ENCODE data around the gene ZNF275. TPM values are rescaled to one million over a fixed set of nuclear protein-coding genes. Genes with fewer than 3 reads are reported as not detected.
"Not testable (repeated sequence)": the region's sequence is repeated elsewhere in the genome, so short reads cannot be mapped to it uniquely, and the experiment has no call there.

The ZNF275 gene
- total and polyA plus RNA-seq, 12 donors = 22.8 to 252 (median 101) TPM

DNA sequence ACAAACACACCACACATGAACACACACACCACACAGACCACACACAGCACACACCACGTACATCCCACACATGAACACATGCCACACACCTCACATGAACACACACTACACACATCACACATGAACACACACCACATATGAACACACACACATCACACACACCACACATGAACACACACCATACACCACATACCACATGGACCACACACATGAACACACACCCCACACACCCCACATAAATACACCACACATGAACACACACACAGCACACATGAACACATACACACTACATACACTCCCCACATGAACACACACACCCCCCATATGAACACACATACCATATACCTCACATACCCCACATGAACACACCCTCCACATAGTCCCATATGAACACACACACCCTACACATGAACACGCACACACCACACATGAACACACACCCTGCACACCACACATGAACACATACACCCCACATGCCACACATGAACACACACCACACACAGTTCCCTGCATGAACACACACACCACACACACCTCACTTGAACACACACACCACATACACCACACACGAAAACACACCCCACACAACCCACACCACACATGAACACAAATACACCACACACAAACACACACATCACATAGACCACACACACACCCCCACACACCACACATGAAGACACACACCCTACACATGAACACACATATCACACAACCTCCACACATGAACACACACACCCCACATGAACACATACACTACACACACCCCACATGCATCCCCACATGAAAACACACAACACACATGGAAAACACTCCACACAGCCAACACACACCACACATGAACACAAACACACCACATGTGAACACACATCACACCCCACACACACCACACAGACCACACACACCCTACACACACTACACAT is 48.9 kb downstream of the ZNF275 start:
- intact Hi-C loops (cut with DNase I) = no loop called here
- WGBS, 4 donors = 81 to 90% (median 88%) methylated on average over 2 to 3 of the region's 3 CpGs

GRCh38 chrX:153384390-153384789 is 50.4 kb downstream of the ZNF275 start:
- H3K9me3 ChIP-seq (replicated peaks in 1 of 3) = no peaks in the 10 kb centered on the region
- no peak for DNase-seq
- H3K27ac ChIP-seq = no peak overlapping the region
- H3K36me3 ChIP-seq (replicated peaks in 1 of 2) = no peaks in the 10 kb centered on the region
- H3K4me3 ChIP-seq = no peak overlapping the region
- no peaks in the 10 kb centered on the region for H3K27me3 ChIP-seq
- intact Hi-C loops (cut with DNase I) = no loop called here
- 89 to 98% (median 91%) methylated on average over 4 to 6 of the region's 6 CpGs for WGBS, 4 donors
- peaks cover 5 to 19% of the 10 kb centered on the region in 2 donors for H3K4me1 ChIP-seq (replicated peaks in 1 of 2)
- TF ChIP-seq CTCF (IDR thresholded peaks at IDR 0.05) = no peak
- TF ChIP-seq POLR2A (IDR thresholded peaks at IDR 0.05) = no peak

More for the DNA sequence above, 48.9 kb downstream of the ZNF275 start:
- Histone ChIP-seq H3K27me3 (no peaks in the 10 kb centered on the region), H3K36me3 (replicated peaks in 1 of 2) (no peaks in the 10 kb centered on the region), H3K9me3 (replicated peaks in 1 of 3) (no peaks in the 10 kb centered on the region), H3K4me3 (no peak overlapping the region), H3K27ac (peak overlapping the region in 2 of 5 donors; percentile 84 to 85), H3K4me1 (replicated peaks in 1 of 2) (peaks cover 5 to 19% of the 10 kb centered on the region in 2 donors)
- TF ChIP-seq POLR2A (IDR thresholded peaks at IDR 0.05) (no peak), CTCF (IDR thresholded peaks at IDR 0.05) (no peak)
- DNase-seq = no peak

- H3K27me3 ChIP-seq; H3K36me3 ChIP-seq (replicated peaks in 1 of 2); H3K27ac ChIP-seq; H3K9me3 ChIP-seq (replicated peaks in 1 of 3); DNase-seq; H3K4me3 ChIP-seq; intact Hi-C loops (cut with DNase I): not testable (repeated sequence)
- peaks cover 5 to 19% of the 10 kb centered on the region in 2 donors for H3K4me1 ChIP-seq (replicated peaks in 1 of 2)
- WGBS, 4 donors = 57 to 76% (median 68%) methylated on average over 2 of the region's 2 CpGs
These were observed 51.0 kb downstream of the ZNF275 start for GRCh38 chrX:153384973-153385372.

DNA sequence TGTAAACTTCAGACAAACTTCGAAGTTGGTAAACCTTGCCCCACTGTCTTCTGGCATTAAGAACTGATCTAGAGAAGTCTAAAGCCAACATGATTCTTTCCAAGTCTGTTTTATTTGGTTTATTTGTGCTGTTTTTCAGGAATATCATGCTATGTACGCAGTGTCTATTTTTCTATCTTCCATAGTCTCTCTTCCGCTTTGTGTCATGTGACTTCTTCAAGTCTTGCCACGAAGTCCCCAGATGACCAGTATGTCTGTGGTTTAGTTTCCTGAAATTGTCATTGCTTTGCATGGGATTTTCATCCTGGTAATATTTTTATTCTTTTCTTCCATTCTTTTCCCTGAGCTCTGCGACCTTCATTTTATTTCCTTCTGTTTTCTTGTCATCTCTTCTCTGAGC is 52.1 kb downstream of the ZNF275 start:
- intact Hi-C loops (cut with DNase I) = no loop called here
- no peaks in the 10 kb centered on the region for H3K9me3 ChIP-seq (replicated peaks in 1 of 3)
- H3K36me3 ChIP-seq (replicated peaks in 1 of 2) = no peaks in the 10 kb centered on the region
- no peak overlapping the region for H3K4me3 ChIP-seq
- TF ChIP-seq CTCF (IDR thresholded peaks at IDR 0.05) (no peak), POLR2A (IDR thresholded peaks at IDR 0.05) (no peak)
- H3K27me3 ChIP-seq = no peaks in the 10 kb centered on the region
- DNase-seq = no peak
- H3K4me1 ChIP-seq (replicated peaks in 1 of 2) = peaks cover 0 to 10% of the 10 kb centered on the region in 2 donors
- H3K27ac ChIP-seq = no peak overlapping the region
- 72 to 82% (median 78%) methylated on average over 5 of the region's 5 CpGs for WGBS, 4 donors
